Panc1 (cell line): ENCODE data around the gene MDM1.

Experiments used
- CTCF ChIP-seq: fragments of 450-650 bp; IDR thresholded peaks from 2 replicates; pipeline ENCODE4 v1.5.1; 2017; ENCODE audit warnings: mild to moderate bottlenecking
- POLR2AphosphoS5 ChIP-seq: IDR thresholded peaks from 2 replicates; pipeline ENCODE4 v1.6.1; 2012; ENCODE audit warnings: mild to moderate bottlenecking, low read depth, low read length, moderate library complexity
- REST ChIP-seq, 2 experiments: IDR thresholded peaks; 2 replicates each; pipeline ENCODE4 v1.6.1; 2011 to 2012; ENCODE audit warnings: low read depth in 2 of 2, control low read depth in 1 of 2, low read length in 1 of 2, mild to moderate bottlenecking in 1 of 2, moderate library complexity in 1 of 2; ENCODE audit not compliant: insufficient read depth in 1 of 2
- SIN3A ChIP-seq: IDR thresholded peaks from 2 replicates; pipeline ENCODE4 v1.6.1; 2012; ENCODE audit warnings: low read depth, mild to moderate bottlenecking, low read length, moderate library complexity, borderline replicate concordance; ENCODE audit not compliant: insufficient read depth

GRCh38 chr12:68341822-68342221, 9.7 kb upstream of the MDM1 start:
- no peak for TF ChIP-seq CTCF
- TF ChIP-seq REST (IDR thresholded peaks at IDR 0.05; ENCODE audit: insufficient read depth in 1 of 2, low read depth in 2 of 2, low read length in 1 of 2): no peak
- TF ChIP-seq POLR2AphosphoS5: no peak
- no peak for TF ChIP-seq SIN3A
